K562 (cell line): Measurements from ENCODE around the gene RALGPS1. TPM values are rescaled to one million over a fixed set of nuclear protein-coding genes. Genes with fewer than 3 reads are reported as not detected.

Experiments used
- CAMTA2 ChIP-seq: fragments of 250-450 bp; sonication (Bioruptor Pico); conservative IDR thresholded peaks from 2 replicates; pipeline ENCODE4 v1.5.1; 2022
- CEBPG ChIP-seq, 3 experiments: fragments of 200-800 bp in 1 of 3; sonication (Bioruptor generic) in 1 of 3; sonication (generic) in 1 of 3; formaldehyde crosslinking in 1 of 3; IDR thresholded peaks in 2 of 3; conservative IDR thresholded peaks in 1 of 3; 2 replicates each; pipeline versions ENCODE4 v1.6.1 to v1.8.0; 2016 to 2022; ENCODE audit warnings: missing compliant biosample characterization in 2 of 3, missing genetic modification characterization in 2 of 3, mild to moderate bottlenecking in 1 of 3, missing genetic modification reagents in 1 of 3
- ETV1 ChIP-seq: fragments of 450-650 bp; conservative IDR thresholded peaks from 2 replicates; pipeline ENCODE4 v1.6.1; 2016; ENCODE audit warnings: missing genetic modification characterization, control low read depth, low read depth, missing compliant biosample characterization
- GABPA ChIP-seq: fragments of 200-800 bp; sonication (Bioruptor generic); conservative IDR thresholded peaks from 2 replicates; pipeline ENCODE4 v1.6.1; 2016; ENCODE audit warnings: low read depth, missing genetic modification characterization, missing compliant biosample characterization
- LCOR ChIP-seq: sonication (generic); formaldehyde crosslinking; IDR thresholded peaks from 2 replicates; pipeline ENCODE4 v1.8.0; 2022; ENCODE audit warnings: mild to moderate bottlenecking, missing genetic modification reagents
- MYC ChIP-seq, 2 experiments: fragments of 250-450 bp in 1 of 2; sonication (Bioruptor Pico) in 1 of 2; IDR thresholded peaks; 2 replicates each; pipeline versions ENCODE4 v1.5.1 to v1.6.1; 2012 to 2021; ENCODE audit warnings: low read depth in 2 of 2, borderline replicate concordance in 1 of 2, improper control_type of control experiment in 1 of 2, low read length in 1 of 2, mild to moderate bottlenecking in 1 of 2, moderate library complexity in 1 of 2
- NUFIP1 ChIP-seq: fragments of 450-650 bp; IDR thresholded peaks from 2 replicates; pipeline ENCODE4 v1.6.1; 2018; ENCODE audit not compliant: partially characterized antibody
- RBM22 ChIP-seq: fragments of 200-400 bp; formaldehyde crosslinking; IDR thresholded peaks from 2 replicates; pipeline ENCODE4 v1.6.1; 2018; ENCODE audit warnings: low read length, low read depth; ENCODE audit not compliant: poor library complexity, severe bottlenecking
- RFX7 ChIP-seq: fragments of 250-450 bp; sonication (Bioruptor Pico); IDR thresholded peaks from 2 replicates; pipeline ENCODE4 v1.5.1; 2021; ENCODE audit warnings: mild to moderate bottlenecking
- SOX6 ChIP-seq: fragments of 450-650 bp; IDR thresholded peaks from 2 replicates; pipeline ENCODE4 v1.6.1; 2014; ENCODE audit warnings: mild to moderate bottlenecking
- SPI1 ChIP-seq: IDR thresholded peaks from 2 replicates; pipeline ENCODE4 v1.6.1; 2011; ENCODE audit warnings: low read depth, low read length, control low read depth, borderline replicate concordance
- ZNF174 ChIP-seq: fragments of 250-450 bp; sonication (Bioruptor Pico); IDR thresholded peaks from 2 replicates; pipeline ENCODE4 v1.4.0; 2020; ENCODE audit warnings: mild to moderate bottlenecking
- ZNF212 ChIP-seq: fragments of 450-650 bp; formaldehyde crosslinking; IDR thresholded peaks from 2 replicates; pipeline ENCODE4 v1.4.0; 2020; ENCODE audit warnings: mild to moderate bottlenecking
- ZNF347 ChIP-seq: fragments of 450-650 bp; formaldehyde crosslinking; IDR thresholded peaks from 2 replicates; pipeline ENCODE4 v1.4.0; 2020; ENCODE audit warnings: low read depth, mild to moderate bottlenecking, moderate library complexity
- polyA plus RNA-seq, 8 experiments: library from polyadenylated mRNA; depleted of rRNA in 4 of 8; stranded (reverse) in 5 of 8; unstranded in 3 of 8; fragments of >200 nt; fragmentation: Nextera tagmentation in 2 of 8; fragmentation: Illumina TruSeq in 1 of 8; extraction: Ambion mirVana in 2 of 8; extraction: Trizol in 1 of 8; gene quantifications; 2 replicates each; pipeline versions ENCODE4 v1.2.1 to v1.2.3, GENCODE V29; 2011 to 2014; ENCODE audit warnings: inconsistent platforms in 1 of 8, missing spikeins in 1 of 8
- total RNA-seq, 7 experiments: library from RNA; depleted of rRNA in 6 of 7; stranded (reverse); fragments of >200 nt in 6 of 7; fragmentation: Illumina TruSeq in 2 of 7; extraction: Trizol in 2 of 7; gene quantifications; 2 replicates each; pipeline versions ENCODE4 v1.2.1 to v1.2.3, GENCODE V29; 2011 to 2021; ENCODE audit warnings: low replicate concordance in 1 of 7
- TF ChIP-seq, protein P1 (sequence below): fragments of 150-350 bp; IDR thresholded peaks from 2 replicates; pipeline ENCODE4 v1.6.1; 2014; ENCODE audit warnings: low read depth, mild to moderate bottlenecking, low read length, borderline replicate concordance
- TF ChIP-seq, protein P2 (sequence below), 2 experiments: IDR thresholded peaks; 2 replicates each; pipeline ENCODE4 v1.6.1; 2012; ENCODE audit warnings: improper control_type of control experiment in 2 of 2, low read depth in 2 of 2, low read length in 2 of 2, borderline replicate concordance in 1 of 2
- TF ChIP-seq, protein P3 (sequence below): sonication (generic); formaldehyde crosslinking; IDR thresholded peaks from 2 replicates; pipeline ENCODE4 v1.8.0; 2023; ENCODE audit warnings: mild to moderate bottlenecking, missing genetic modification reagents
- TF ChIP-seq, protein P4 (sequence below): fragments of 450-650 bp; IDR thresholded peaks from 2 replicates; pipeline ENCODE4 v1.6.1; 2018; ENCODE audit warnings: mild to moderate bottlenecking, low read depth; ENCODE audit not compliant: partially characterized antibody

The RALGPS1 gene
- total and polyA plus RNA-seq, 9 of the 15 experiments (the other 6 are each of a cell fraction or from before 2014, with no cell fraction given) = 0.04 to 2.6 (median 1.5) TPM

DNA sequence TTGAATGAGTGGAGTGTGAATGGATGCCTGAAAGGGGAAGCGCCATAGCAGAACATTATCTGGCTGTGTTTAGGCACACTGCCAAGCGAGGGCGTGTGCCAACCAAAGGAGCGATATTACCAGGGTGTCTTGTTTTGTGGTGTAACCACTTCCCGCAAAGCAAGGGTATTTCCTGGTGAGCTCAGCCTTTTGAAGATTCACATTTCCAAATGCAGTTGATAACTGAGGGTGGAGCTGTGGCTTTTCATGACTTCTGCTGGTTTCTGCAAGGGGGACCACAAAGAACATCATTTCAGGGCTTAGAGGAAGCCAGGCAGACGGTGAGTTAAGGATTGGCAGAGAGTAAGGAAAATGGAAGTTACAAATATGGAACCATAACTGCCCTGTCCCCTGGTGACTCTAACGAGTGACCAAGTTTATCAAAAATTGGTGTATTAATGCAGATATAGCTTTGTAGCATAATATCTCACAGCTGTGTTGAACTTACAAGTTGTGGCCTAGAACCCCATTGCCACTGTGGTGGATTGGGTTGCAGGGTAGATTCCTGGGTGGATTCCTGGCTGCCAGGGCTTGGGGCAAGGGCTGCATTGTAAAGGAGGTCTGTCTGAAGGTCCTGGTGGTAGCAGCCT is 71.4 kb downstream of the RALGPS1 start (continued):
- TF ChIP-seq, protein P1, sequence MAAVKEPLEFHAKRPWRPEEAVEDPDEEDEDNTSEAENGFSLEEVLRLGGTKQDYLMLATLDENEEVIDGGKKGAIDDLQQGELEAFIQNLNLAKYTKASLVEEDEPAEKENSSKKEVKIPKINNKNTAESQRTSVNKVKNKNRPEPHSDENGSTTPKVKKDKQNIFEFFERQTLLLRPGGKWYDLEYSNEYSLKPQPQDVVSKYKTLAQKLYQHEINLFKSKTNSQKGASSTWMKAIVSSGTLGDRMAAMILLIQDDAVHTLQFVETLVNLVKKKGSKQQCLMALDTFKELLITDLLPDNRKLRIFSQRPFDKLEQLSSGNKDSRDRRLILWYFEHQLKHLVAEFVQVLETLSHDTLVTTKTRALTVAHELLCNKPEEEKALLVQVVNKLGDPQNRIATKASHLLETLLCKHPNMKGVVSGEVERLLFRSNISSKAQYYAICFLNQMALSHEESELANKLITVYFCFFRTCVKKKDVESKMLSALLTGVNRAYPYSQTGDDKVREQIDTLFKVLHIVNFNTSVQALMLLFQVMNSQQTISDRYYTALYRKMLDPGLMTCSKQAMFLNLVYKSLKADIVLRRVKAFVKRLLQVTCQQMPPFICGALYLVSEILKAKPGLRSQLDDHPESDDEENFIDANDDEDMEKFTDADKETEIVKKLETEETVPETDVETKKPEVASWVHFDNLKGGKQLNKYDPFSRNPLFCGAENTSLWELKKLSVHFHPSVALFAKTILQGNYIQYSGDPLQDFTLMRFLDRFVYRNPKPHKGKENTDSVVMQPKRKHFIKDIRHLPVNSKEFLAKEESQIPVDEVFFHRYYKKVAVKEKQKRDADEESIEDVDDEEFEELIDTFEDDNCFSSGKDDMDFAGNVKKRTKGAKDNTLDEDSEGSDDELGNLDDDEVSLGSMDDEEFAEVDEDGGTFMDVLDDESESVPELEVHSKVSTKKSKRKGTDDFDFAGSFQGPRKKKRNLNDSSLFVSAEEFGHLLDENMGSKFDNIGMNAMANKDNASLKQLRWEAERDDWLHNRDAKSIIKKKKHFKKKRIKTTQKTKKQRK = no peak
- TF ChIP-seq ZNF347 (CRISPR knock-in tag) (no peak), SPI1 (peak; percentile 80), NUFIP1 (no peak), CEBPG (CRISPR knock-in tag; IDR thresholded peaks at IDR 0.05) (no peak), CEBPG (tag; conservative IDR thresholded peaks at IDR 0.05 in 1 of 2, IDR thresholded peaks at IDR 0.05 in 1 of 2) (no peak), RFX7 (CRISPR knock-in tag) (no peak), RBM22 (no peak), LCOR (CRISPR knock-in tag) (no peak; the same call in 1 of the 2 replicates), ZNF174 (CRISPR knock-in tag) (no peak), SOX6 (peak; percentile 22; the same call in 1 of the 2 replicates), ZNF212 (CRISPR knock-in tag) (no peak), MYC (IDR thresholded peaks at IDR 0.05; ENCODE audit: low read depth, low read length) (0 out of 2 replicates have a peak, but pooled peaks have one; percentile 12), MYC (CRISPR knock-in tag; IDR thresholded peaks at IDR 0.05; ENCODE audit: borderline replicate concordance, low read depth) (no peak), GABPA (tag) (0 out of 2 replicates have a peak, but pooled peaks have one; percentile 35), ETV1 (tag) (peak; percentile 63), CAMTA2 (no peak)
- TF ChIP-seq, protein P2, sequence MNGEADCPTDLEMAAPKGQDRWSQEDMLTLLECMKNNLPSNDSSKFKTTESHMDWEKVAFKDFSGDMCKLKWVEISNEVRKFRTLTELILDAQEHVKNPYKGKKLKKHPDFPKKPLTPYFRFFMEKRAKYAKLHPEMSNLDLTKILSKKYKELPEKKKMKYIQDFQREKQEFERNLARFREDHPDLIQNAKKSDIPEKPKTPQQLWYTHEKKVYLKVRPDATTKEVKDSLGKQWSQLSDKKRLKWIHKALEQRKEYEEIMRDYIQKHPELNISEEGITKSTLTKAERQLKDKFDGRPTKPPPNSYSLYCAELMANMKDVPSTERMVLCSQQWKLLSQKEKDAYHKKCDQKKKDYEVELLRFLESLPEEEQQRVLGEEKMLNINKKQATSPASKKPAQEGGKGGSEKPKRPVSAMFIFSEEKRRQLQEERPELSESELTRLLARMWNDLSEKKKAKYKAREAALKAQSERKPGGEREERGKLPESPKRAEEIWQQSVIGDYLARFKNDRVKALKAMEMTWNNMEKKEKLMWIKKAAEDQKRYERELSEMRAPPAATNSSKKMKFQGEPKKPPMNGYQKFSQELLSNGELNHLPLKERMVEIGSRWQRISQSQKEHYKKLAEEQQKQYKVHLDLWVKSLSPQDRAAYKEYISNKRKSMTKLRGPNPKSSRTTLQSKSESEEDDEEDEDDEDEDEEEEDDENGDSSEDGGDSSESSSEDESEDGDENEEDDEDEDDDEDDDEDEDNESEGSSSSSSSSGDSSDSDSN (IDR thresholded peaks at IDR 0.05; ENCODE audit: borderline replicate concordance in 1 of 2, low read depth in 2 of 2, low read length in 2 of 2) = no peak
- TF ChIP-seq, protein P3, sequence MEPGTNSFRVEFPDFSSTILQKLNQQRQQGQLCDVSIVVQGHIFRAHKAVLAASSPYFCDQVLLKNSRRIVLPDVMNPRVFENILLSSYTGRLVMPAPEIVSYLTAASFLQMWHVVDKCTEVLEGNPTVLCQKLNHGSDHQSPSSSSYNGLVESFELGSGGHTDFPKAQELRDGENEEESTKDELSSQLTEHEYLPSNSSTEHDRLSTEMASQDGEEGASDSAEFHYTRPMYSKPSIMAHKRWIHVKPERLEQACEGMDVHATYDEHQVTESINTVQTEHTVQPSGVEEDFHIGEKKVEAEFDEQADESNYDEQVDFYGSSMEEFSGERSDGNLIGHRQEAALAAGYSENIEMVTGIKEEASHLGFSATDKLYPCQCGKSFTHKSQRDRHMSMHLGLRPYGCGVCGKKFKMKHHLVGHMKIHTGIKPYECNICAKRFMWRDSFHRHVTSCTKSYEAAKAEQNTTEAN (CRISPR knock-in tag) = no peak
- TF ChIP-seq, protein P4, sequence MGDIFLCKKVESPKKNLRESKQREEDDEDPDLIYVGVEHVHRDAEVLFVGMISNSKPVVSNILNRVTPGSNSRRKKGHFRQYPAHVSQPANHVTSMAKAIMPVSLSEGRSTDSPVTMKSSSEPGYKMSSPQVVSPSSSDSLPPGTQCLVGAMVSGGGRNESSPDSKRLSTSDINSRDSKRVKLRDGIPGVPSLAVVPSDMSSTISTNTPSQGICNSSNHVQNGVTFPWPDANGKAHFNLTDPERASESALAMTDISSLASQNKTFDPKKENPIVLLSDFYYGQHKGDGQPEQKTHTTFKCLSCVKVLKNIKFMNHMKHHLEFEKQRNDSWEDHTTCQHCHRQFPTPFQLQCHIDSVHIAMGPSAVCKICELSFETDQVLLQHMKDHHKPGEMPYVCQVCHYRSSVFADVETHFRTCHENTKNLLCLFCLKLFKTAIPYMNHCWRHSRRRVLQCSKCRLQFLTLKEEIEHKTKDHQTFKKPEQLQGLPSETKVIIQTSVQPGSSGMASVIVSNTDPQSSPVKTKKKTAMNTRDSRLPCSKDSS = no peak
